SIG-M5 treated with dmso at 0.1 percent for 504 hours (cell line): ENCODE measurements around the gene CMBL.
"Not testable (repeated sequence)": the region's sequence is repeated elsewhere in the genome, so short reads cannot be mapped to it uniquely, and the experiment has no call there.

Experiments used
- DNase-seq: peaks from one replicate; lab custom pipeline; 2025; ENCODE audit not compliant: unreplicated experiment; lab: John Stamatoyannopoulos, UW

Gene CMBL

GRCh38 chr5:10307206-10308148 is at the start of gene CMBL:
Gene CMBL, minus strand, starts transcription at chr5:10307902. Its CDS starts 17,140 bp downstream, at chr5:10290762.
- DNase-seq = no peak

GRCh38 chr5:10355071-10355889 is 47.6 kb upstream of the CMBL start:
- DNase-seq = peak; percentile 51

DNA sequence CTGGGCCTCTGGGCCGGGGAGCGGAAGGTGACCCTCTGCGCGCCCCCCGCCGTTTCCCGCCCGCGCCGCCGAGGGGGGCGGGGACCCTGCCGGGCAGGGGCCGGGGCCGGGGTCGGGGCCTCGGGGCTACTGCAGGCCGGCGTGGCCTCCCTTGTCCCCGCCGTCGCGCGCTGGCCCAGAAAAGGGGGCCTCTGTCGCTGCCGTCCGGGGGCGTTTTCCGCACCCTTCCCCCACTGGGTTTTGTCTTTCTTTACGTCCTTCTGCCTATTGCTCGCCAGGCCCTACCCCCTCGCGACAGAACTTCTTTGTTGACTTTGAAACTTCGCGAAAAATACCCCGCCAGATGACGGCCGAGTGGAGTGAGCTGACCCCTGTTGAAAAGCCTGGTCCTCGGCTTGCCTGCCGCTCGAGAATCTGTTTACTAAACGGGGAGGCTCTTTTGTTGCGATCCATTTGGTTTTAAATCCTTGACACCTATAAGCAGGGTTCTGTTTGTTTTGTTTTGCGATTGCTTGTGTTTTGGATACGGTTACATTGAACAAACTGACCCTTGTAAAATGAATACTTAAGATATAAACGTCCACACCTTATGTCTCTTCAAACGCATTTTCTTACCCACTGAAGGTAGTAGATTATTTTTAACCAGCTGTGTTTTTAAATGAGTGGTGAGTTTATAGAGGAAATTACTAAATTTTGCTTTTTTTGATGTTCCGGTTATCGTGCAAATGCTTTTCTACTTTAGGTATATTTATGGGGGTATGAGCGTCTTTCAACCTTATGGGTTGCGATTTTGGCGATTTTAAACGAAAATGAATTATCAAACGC is 46.6 kb upstream of the CMBL start:
- peak; percentile 43 for DNase-seq

- peak; percentile 89 for DNase-seq
Observed at GRCh38 chr5:10353241-10354047, 45.7 kb upstream of the CMBL start, which contains the start of gene MARCHF6. Gene MARCHF6, plus strand, starts transcription at chr5:10353695. Its CDS starts 204 bp downstream, at chr5:10353899.

- peak; percentile 95 for DNase-seq
Observed at GRCh38 chr5:10352430-10353240, 44.9 kb upstream of the CMBL start.

- no peak for DNase-seq
Observed at GRCh38 chr5:10351919-10352318, 44.2 kb upstream of the CMBL start.

GRCh38 chr5:10351199-10351905 is 43.6 kb upstream of the CMBL start:
- DNase-seq = no peak

GRCh38 chr5:10348258-10348657 is 40.6 kb upstream of the CMBL start:
- DNase-seq = no peak

DNA sequence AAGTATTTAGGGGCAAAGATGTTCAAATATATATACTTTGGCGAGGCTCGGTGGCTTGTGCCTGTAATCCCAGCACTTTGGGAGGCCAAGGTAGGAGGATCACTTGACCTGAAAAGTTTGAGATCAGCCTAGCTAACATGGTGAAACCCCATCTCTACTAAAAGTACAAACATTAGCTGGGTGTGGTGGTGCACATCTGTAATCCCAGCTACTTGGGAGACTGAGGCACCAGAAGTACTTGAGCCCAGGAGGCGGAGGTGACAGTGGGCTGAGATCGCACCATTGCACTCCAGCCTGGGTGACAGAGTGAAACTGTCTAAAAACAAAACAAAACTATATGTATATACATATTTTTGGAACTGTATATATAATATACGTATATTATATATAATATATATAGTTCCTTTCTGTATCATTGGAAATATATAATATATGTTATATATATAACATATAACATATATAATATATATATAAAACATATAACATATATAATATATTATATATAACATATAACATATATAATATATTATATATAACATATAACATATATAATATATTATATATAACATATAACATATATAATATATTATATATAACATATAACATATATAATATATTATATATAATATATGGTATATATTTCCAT is 36.9 kb upstream of the CMBL start:
- DNase-seq = not testable (repeated sequence)

- no peak for DNase-seq
Observed at GRCh38 chr5:10343486-10343885, 35.8 kb upstream of the CMBL start.

GRCh38 chr5:10339958-10340357 is 32.3 kb upstream of the CMBL start:
- no peak for DNase-seq

DNA sequence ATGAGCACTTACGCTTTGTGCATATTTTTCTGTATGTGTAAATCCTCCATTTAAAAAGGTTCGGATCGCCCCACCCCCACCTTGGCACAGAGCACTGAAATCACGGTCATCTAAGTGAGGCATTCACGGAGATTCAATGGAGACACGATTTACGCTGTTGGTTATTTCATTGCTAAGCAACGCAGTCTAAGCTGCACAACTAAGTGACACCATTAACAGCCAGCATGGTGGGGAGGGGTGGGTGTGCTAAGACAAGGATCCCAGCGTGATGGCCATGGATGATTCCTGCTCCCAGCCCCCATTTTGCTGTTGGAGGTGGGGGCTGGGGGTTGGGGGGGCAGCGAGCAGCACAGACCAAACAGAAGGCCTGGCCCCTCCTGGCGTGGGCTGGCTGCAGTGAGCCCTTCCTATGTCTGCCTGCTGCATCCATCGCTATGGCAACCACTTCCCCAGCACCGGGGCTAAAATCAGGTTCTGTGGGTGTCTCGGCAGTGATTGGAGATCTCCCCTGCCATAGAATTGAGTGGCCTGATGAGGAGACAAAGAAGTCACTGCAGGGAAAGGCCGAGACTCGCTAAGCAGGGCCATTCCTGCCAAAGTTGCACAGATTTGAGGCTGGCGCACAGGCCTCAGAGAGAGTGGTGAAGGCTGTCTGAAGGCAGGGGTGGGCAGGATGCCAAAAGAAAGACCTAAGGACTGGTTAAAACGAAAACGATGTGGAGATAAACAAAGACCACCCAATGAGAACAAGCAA is 31.5 kb upstream of the CMBL start:
- DNase-seq = no peak

DNA sequence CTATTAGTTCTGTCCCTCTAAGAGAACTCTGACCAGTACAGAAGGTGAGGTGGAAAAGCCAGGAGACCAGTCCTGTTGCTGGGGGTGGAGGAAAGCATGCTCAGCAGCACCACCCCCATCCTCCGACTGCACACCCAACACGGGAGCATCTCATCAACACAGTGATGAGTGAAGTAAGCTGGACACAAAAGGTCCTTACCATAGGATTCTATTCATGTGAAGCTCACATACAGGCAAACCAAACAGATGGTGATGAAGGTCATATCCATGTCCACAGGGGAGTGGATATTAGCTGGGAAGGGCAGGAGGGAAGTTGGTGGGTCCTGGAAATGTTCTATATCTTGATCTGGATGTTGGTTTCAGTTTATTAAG is 31.0 kb upstream of the CMBL start:
- no peak for DNase-seq

DNA sequence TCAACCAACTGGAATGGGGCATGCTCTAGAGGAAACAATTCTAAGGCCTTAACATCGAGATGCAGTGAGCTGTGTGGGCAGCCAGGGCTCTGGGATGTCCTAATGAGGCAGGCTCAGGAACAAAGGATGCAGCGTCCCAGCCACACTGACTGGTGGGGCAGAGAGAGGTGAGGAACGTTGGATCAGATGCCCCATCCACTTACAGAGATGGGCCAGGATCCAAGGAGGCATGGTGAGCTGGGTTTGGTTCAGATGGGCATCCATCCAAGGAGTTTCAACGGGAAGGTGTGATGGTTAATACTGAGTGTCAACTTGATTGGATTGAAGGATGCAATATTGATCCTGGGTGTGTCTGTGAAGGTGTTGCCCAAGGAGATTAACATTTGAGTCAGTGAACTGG is 30.3 kb upstream of the CMBL start:
- DNase-seq = no peak

DNA sequence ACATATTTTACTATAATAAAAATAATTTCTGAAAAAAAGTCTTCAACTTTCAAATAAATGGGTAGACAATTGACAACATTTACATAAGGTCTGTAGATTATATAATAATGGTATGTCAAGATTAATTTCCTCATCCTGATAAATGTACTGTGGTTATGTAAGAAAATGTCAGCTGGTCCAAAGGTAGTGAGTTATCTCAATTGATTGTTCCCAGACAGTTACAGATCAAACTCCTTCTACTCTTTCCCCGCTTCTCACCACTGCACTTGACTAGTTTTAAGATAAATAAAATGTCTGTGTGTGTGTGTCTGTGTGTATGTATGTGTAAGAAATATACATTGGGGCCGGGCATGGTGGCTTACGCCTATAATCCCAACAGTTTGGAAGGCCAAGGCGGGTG is 29.4 kb upstream of the CMBL start:
- no peak for DNase-seq

GRCh38 chr5:10335711-10336470 is 28.2 kb upstream of the CMBL start:
- no peak for DNase-seq

- peak; percentile 39 for DNase-seq
Observed at GRCh38 chr5:10334831-10335230, 27.1 kb upstream of the CMBL start.
